ENCODE results near the gene AGBL4. TPM values are rescaled to one million over a fixed set of nuclear protein-coding genes. Genes with fewer than 3 reads are reported as not detected.

The AGBL4 gene
- polyA plus RNA-seq, 1 experiment = not detected

DNA sequence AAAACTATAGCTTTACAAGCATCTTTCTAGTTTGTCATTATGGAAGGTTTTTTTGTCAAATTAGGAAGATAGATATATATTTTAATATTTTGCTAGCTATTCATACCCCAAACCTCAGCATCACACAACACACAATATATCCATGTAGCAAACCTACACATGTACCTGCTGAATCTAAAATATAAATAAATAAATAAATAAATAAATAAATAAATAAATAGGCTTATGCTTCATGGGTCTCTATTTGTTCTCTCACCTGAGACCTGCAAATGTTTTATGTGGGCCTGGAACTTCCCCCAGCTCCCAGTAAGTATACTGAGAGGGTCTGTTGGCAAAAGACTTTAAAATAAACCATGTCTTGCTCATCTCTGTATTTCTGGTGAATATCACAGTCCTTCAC lies 1099.7 kb downstream of the AGBL4 start:
- no peak for TF ChIP-seq CTCF (IDR thresholded peaks at IDR 0.05; ENCODE audit: low read depth, low read length)
- H3K9me3 ChIP-seq (ENCODE audit: control insufficient read depth, insufficient read depth, low read length) = no peaks in the 10 kb centered on the region
- CTCF ChIA-PET = interaction anchor here (0.6 kb wide), 1 partner anchor 39 kb away, joined by 4 read pairs; no protein-coding TSS in a partner anchor

GRCh38 chr1:48923116-48923515 lies 1100.6 kb downstream of the AGBL4 start:
- no peak for TF ChIP-seq CTCF (IDR thresholded peaks at IDR 0.05; ENCODE audit: low read depth, low read length)
- H3K4me3 ChIP-seq (ENCODE audit: low read depth, low read length) = no peak overlapping the region
- DNase-seq (ENCODE audit: low read depth, low spot score) = no peak
- H3K9me3 ChIP-seq (ENCODE audit: control insufficient read depth, insufficient read depth, low read length) = no peaks in the 10 kb centered on the region
- POLR2A ChIA-PET = no interaction called here
- no peaks in the 10 kb centered on the region for H3K27me3 ChIP-seq (ENCODE audit: control insufficient read depth, insufficient read depth, low read length)
- H3K27ac ChIP-seq (ENCODE audit: low read depth, low read length) = no peak overlapping the region
- CTCF ChIA-PET = no interaction called here

More for the DNA sequence above, 1099.7 kb downstream of the AGBL4 start:
- POLR2A ChIA-PET = no interaction called here
- no peak for DNase-seq (ENCODE audit: low read depth, low spot score)
- H3K27ac ChIP-seq (ENCODE audit: low read depth, low read length) = no peak overlapping the region
- no peaks in the 10 kb centered on the region for H3K27me3 ChIP-seq (ENCODE audit: control insufficient read depth, insufficient read depth, low read length)
- no peak overlapping the region for H3K4me3 ChIP-seq (ENCODE audit: low read depth, low read length)

DNA sequence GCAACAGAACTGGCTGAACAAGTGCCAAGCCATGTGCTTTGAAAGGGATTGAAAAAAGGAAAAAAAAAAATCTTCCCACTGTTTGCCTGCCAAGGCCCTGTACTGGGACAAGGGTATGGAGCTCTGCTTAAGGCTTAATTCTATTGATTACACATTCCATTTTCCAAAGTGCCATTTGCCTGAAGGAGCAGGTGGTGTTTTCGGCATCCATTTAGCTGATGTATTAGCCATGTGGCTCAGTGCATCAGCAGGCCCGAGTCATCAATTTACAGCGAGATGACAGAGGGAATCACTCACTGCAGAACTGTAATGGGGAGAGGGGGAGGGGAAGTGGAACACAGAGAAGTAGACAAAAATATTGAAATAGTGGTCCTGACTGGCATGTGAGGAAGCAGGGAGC lies 1102.9 kb downstream of the AGBL4 start:
- H3K9me3 ChIP-seq (ENCODE audit: control insufficient read depth, insufficient read depth, low read length) = no peaks in the 10 kb centered on the region
- ChIA-PET POLR2A (no interaction called here), CTCF (no interaction called here)
- H3K4me3 ChIP-seq (ENCODE audit: low read depth, low read length) = no peak overlapping the region
- no peak for TF ChIP-seq CTCF (IDR thresholded peaks at IDR 0.05; ENCODE audit: low read depth, low read length)
- no peak for DNase-seq (ENCODE audit: low read depth, low spot score)
- H3K27ac ChIP-seq (ENCODE audit: low read depth, low read length) = no peak overlapping the region
- no peaks in the 10 kb centered on the region for H3K27me3 ChIP-seq (ENCODE audit: control insufficient read depth, insufficient read depth, low read length)

DNA sequence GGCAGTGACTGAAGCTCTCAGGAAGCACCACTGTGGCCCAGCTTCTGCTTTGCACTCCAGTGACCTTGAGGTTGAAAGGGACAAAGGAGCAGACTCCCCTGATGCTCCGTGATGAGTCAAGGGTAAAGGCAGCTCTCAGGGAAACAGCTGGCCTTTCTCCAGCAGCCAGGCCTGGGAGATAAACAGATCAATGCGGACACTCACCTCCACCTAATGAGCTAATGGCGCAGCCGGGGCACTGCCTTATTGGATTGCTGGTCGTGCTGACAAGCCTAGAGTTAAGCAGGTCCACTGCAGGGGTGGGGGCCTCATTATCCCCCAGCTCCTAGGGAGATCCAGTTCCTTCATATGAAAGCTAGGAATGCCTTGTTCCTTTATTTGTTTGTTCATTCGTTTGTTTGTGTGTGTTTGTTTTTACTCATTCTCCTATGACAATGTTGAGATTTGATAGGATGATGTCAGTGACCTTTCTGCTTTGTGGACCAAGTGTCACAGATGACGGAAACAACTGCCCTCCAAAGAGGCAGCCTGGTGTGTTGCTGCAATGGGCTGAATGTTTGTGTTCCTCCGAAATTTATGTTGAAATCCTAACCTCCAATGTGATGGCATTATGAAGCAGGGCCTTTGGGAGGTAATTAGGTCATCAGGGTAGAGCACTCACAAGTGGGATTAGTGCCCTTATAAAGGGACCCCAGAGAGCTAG lies 1105.7 kb downstream of the AGBL4 start:
- DNase-seq (ENCODE audit: low read depth, low spot score) = no peak
- no peaks in the 10 kb centered on the region for H3K27me3 ChIP-seq (ENCODE audit: control insufficient read depth, insufficient read depth, low read length)
- POLR2A ChIA-PET = no interaction called here
- no peak overlapping the region for H3K27ac ChIP-seq (ENCODE audit: low read depth, low read length)
- H3K9me3 ChIP-seq (ENCODE audit: control insufficient read depth, insufficient read depth, low read length) = no peaks in the 10 kb centered on the region
- H3K4me3 ChIP-seq (ENCODE audit: low read depth, low read length) = no peak overlapping the region
- CTCF ChIA-PET = no interaction called here
- no peak for TF ChIP-seq CTCF (IDR thresholded peaks at IDR 0.05; ENCODE audit: low read depth, low read length)

- H3K27ac ChIP-seq (ENCODE audit: low read depth, low read length) = no peak overlapping the region
- POLR2A ChIA-PET = no interaction called here
- H3K27me3 ChIP-seq (ENCODE audit: control insufficient read depth, insufficient read depth, low read length) = no peaks in the 10 kb centered on the region
- no peaks in the 10 kb centered on the region for H3K9me3 ChIP-seq (ENCODE audit: control insufficient read depth, insufficient read depth, low read length)
- no peak for DNase-seq (ENCODE audit: low read depth, low spot score)
- CTCF ChIA-PET = no interaction called here
- H3K4me3 ChIP-seq (ENCODE audit: low read depth, low read length) = no peak overlapping the region
- no peak for TF ChIP-seq CTCF (IDR thresholded peaks at IDR 0.05; ENCODE audit: low read depth, low read length)
Observed at GRCh38 chr1:48917070-48917454, 1106.7 kb downstream of the AGBL4 start.

Measured in AG04450 (cell line).